ENCODE data around the gene TSSC4.

DNA sequence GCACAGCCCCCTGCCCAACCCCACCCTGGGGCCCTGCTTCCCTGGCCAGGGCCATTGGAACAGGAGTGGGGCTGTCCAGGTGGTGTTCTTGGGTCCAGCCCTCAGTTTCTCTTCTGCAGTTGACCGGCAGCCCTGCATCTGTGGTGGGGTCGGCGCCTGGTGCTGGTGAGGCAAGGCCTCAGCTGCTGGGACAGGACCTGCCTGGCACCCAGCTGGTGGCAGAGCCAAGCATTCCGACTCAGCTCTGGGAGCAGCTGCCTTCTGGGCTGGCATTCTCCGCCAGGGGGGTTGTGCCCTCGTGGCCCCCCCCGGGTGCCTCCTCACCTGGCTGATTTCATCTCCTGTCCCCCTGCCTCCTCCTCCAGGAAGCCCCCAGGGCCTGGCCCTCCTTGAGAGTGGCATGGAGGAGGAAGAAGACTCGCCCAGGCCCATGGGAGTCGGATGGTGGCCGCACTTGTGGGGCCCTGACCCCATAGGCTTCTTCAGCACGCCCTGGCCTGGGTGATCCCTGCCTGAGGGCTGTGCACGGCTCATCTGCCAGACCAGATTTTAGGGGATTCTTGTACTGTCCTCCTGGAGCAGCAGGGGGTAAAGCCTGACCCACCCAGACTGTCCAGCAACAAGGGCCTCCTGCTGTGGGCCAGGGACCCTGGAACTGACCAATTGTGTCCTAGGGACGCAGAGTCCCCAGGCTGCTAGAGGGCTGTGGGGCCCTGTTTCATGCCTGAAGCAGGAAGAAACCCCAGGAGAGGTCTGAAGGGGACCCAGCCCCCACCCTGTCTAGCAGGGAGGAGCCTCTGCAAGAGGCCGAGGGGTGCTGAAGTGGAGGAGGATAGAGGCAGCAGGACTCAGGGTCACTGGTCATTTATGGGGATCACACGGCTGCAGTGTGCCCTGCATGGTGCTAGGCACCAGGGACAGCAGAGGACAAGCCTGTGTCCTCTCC lies 11.8 kb upstream of the TSSC4 start:
- TF ChIP-seq ZNF138 (CRISPR knock-in tag; IDR thresholded peaks at IDR 0.05; ENCODE audit: low read depth) (no peak), HNF1B (CRISPR knock-in tag; IDR thresholded peaks at IDR 0.05) (no peak), ZBTB20 (CRISPR knock-in tag; IDR thresholded peaks at IDR 0.05; ENCODE audit: borderline replicate concordance, low read depth) (no peak)
- TF ChIP-seq, protein P1, sequence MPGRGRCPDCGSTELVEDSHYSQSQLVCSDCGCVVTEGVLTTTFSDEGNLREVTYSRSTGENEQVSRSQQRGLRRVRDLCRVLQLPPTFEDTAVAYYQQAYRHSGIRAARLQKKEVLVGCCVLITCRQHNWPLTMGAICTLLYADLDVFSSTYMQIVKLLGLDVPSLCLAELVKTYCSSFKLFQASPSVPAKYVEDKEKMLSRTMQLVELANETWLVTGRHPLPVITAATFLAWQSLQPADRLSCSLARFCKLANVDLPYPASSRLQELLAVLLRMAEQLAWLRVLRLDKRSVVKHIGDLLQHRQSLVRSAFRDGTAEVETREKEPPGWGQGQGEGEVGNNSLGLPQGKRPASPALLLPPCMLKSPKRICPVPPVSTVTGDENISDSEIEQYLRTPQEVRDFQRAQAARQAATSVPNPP (CRISPR knock-in tag; IDR thresholded peaks at IDR 0.05), result no peak

Data from HepG2 (cell line).